LNCAP (cell line): ENCODE results near the gene PAOX.

Source experiments
- TF ChIP-seq, protein P1 (sequence below): fragments of 450-650 bp; IDR thresholded peaks from 2 replicates; pipeline ENCODE4 v1.5.1; 2017; ENCODE audit warnings: mild to moderate bottlenecking

PAOX gene

DNA sequence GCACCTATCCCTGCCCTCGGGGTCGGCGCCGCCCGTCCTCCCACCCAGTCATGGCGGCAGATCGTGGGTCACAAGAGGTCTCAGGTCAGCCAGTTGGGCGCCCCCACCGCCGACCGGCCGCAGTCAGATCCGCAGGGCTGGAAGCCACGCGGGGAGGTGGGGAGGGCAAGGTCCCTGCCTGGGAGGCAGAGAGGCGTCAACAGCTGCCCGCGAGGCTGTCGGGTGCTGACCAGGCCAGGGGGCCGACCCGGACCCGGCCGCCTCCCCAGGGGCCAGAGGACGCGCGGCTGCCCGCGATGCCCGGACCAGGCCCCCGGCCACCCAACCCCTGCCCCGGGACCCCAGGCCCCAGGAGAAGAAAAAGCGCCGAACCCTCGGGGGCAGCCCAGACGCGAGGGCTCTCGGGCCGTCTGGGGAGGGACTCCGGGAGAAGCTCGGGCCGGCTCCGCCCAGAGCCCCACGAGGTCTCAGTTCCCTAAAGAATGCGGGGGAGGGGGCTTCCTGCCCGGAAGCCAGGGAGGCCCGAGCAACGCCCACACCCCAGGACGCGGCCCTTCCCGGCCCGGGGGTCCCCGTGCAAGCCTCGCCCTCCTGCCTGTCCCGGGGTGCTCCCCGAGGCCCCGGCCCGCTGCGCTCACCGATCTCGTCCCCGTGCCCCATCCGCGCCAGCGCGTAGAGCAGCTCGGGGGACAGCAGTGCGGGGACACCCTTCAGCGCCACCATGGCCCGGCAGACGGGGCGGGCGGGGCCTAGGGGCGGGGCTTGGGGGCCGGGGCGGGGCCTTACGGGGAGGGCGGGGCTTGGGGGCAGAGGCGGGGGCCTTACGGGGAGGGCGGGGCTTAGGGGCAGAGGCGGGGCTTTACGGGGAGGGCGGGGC lies 21.5 kb upstream of the PAOX start, which contains the start of gene FUOM:
Gene FUOM, minus strand, starts transcription at position 735 of the 877 bp plus-strand sequence. Its CDS starts 12 bp downstream, at position 723.
- TF ChIP-seq, protein P1, sequence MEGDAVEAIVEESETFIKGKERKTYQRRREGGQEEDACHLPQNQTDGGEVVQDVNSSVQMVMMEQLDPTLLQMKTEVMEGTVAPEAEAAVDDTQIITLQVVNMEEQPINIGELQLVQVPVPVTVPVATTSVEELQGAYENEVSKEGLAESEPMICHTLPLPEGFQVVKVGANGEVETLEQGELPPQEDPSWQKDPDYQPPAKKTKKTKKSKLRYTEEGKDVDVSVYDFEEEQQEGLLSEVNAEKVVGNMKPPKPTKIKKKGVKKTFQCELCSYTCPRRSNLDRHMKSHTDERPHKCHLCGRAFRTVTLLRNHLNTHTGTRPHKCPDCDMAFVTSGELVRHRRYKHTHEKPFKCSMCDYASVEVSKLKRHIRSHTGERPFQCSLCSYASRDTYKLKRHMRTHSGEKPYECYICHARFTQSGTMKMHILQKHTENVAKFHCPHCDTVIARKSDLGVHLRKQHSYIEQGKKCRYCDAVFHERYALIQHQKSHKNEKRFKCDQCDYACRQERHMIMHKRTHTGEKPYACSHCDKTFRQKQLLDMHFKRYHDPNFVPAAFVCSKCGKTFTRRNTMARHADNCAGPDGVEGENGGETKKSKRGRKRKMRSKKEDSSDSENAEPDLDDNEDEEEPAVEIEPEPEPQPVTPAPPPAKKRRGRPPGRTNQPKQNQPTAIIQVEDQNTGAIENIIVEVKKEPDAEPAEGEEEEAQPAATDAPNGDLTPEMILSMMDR: no peak

DNA sequence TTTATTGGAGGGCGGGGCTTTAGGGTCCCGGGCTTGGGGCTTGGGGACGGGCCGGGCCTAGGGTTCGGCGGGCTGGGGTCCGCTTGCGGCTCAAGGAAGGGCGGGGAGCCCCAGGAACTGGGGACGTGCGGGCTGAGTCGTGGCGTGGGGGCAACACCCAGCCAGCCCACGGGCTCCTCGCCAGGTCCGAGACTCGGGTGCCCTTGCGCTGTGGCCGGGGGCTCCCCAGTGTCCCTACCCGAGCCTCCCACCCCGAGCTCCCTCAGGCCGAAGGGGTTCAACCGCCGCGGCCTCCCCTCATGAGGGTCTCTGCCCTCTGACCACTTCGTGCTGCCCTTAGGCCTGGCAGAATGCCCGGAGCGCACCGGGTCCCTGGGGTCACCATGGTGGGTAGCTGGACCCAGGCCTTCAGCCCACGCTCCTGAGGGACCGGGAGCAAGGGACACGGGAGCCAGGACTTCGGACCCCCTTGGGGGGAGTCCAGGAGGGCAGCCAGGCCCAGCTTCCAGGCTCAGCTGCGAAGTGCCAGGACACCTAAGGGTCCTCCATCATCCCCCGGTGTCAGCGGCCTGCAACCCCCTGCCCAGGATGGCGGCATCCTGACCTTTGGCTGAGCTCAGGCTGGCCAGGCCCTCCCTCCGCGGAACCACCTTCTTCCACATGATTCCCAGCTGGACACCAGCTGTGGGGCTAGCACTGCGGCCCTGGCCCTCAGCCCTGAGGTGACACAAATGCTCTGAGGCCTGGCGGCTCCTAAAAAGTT lies 20.7 kb upstream of the PAOX start:
- TF ChIP-seq, protein P1: no peak

DNA sequence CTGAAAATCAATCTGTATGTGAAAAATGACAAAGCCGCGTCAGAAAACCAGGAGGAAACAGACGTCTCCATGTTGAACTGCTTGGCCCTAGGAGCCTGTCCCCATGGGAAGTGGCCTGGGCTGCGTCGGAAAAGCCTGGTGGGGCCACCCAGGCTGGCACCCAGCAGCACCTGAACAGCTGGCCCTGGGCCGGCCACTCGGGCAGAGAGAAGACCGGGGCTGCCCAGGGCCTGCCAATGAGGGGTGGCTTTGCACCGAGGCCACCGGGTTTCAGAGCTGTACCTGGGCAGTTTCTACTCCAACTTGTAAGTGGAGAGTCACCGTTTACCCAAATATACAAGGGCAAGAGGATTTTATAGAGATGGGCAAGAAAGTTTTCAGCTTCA lies 20.1 kb upstream of the PAOX start:
- TF ChIP-seq, protein P1: no peak

DNA sequence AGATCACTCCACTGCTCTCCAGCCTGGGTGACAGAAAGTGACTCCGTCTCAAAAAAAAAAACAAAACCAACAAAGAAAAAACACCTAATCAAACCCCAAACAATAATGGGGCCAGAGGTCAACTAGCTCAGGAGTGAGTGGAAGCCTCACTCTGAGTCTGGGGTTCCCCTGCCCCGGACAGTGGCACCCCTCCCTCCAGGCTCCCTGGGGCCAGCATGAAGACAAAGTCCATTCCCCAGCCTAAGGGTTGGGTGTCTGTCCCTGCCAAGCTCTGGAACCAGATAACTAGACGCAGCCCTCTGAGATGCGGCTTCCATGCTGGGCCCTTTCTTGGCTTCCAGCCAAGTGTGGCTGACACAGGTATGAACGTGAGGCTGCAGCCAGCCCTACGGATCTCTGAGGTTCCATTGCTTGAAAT lies 19.5 kb upstream of the PAOX start:
- TF ChIP-seq, protein P1: no peak

DNA sequence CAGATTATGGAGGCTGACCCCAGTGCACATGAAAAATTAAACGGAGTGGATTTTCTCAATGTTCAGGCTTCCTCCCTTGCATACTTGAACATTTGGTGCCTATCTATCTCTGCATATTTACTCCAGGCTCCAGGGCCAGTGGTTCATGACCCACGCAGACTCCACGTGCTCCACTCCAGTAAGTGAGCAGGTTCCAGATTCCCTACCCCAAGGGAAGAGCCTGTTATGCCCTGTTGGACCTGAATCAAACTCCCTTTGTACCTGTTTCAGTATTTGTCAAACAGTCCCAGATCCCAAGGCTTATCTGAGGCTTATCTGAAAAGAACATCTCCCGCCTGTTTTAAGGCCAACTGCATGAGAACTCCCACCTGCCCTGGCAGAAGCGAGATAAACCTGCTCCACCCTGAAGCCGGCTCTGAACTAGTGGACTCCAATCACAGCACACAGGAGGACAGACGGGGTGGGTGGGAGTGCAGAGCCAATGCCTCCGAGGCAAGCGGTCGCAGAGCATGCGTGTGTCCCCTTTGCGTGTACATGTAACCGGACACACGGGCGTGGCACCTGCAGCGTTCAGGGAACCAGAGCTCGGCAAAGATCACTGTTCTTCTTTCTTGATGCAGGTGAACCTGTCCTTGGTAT lies 19.0 kb upstream of the PAOX start:
- TF ChIP-seq, protein P1: no peak

DNA sequence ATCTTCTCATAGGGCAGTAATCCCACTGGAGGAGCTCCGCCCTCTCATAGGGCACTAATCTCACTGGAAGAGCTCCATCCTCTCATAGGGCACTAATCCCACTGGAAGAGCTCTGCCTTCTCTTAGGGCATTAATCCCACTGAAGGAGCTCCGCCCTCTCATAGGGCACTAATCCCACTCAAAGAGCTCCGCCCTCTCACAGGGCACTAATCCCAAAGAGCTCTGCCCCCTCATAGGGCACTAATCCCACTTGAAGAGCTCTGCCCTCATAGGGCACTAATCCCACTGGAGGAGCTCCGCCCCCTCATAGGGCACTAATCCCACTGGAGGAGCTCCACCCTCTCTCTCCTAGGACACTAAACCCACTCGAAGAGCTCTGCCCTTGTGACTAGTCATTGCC lies 17.8 kb upstream of the PAOX start:
- TF ChIP-seq, protein P1: no peak

DNA sequence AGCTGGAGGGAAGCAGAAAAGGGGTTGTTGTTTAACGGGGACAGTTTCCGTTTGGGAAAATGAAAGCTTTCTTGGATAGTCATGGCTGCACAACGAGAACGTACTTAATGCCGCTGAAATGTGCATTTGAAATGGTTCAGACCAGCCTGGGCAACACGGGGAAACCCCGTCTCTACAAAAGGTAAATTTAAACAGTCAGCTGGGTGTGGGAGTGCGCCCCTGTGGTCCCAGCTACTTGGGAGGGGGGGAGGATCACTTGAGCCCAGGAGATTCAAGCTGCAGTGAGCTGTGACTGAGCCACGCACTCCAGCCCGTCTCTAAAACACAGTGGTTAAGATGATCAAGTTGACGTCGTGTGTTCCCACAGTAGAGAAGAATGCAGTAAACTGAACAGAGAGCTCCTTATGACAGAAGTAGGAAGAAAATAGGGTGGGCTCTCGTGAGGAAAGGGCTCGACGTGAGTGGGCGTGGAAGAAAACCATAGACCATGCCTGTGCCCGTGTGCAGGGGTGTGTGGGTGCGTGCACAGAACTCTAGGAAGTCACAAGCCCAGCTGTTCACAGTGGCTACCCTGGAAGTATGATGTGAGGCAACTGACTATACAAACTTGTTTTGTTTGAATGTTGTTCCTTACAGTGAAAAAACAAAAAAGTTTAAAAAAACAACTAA lies 17.2 kb upstream of the PAOX start:
- TF ChIP-seq, protein P1: no peak
